Measurements from ENCODE around the gene MAML2.

MAML2 gene

GRCh38 chr11:96112192-96113128 is 230.5 kb downstream of the MAML2 start:
- TF ChIP-seq ZFX (IDR thresholded peaks at IDR 0.05; ENCODE audit: borderline replicate concordance), result no peak
- TF ChIP-seq, protein P1, sequence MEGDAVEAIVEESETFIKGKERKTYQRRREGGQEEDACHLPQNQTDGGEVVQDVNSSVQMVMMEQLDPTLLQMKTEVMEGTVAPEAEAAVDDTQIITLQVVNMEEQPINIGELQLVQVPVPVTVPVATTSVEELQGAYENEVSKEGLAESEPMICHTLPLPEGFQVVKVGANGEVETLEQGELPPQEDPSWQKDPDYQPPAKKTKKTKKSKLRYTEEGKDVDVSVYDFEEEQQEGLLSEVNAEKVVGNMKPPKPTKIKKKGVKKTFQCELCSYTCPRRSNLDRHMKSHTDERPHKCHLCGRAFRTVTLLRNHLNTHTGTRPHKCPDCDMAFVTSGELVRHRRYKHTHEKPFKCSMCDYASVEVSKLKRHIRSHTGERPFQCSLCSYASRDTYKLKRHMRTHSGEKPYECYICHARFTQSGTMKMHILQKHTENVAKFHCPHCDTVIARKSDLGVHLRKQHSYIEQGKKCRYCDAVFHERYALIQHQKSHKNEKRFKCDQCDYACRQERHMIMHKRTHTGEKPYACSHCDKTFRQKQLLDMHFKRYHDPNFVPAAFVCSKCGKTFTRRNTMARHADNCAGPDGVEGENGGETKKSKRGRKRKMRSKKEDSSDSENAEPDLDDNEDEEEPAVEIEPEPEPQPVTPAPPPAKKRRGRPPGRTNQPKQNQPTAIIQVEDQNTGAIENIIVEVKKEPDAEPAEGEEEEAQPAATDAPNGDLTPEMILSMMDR (IDR thresholded peaks at IDR 0.05), result no peak
- H3K27ac ChIP-seq, result no peak overlapping the region

- no peak overlapping the region for H3K27ac ChIP-seq
- TF ChIP-seq, protein P1 (IDR thresholded peaks at IDR 0.05), result no peak
- TF ChIP-seq ZFX (IDR thresholded peaks at IDR 0.05; ENCODE audit: borderline replicate concordance), result no peak
Observed at GRCh38 chr11:96111308-96111707, 231.7 kb downstream of the MAML2 start.

GRCh38 chr11:96110302-96110701 is 232.7 kb downstream of the MAML2 start:
- no peak overlapping the region for H3K27ac ChIP-seq
- no peak for TF ChIP-seq ZFX (IDR thresholded peaks at IDR 0.05; ENCODE audit: borderline replicate concordance)
- TF ChIP-seq, protein P1 (IDR thresholded peaks at IDR 0.05), result no peak

DNA sequence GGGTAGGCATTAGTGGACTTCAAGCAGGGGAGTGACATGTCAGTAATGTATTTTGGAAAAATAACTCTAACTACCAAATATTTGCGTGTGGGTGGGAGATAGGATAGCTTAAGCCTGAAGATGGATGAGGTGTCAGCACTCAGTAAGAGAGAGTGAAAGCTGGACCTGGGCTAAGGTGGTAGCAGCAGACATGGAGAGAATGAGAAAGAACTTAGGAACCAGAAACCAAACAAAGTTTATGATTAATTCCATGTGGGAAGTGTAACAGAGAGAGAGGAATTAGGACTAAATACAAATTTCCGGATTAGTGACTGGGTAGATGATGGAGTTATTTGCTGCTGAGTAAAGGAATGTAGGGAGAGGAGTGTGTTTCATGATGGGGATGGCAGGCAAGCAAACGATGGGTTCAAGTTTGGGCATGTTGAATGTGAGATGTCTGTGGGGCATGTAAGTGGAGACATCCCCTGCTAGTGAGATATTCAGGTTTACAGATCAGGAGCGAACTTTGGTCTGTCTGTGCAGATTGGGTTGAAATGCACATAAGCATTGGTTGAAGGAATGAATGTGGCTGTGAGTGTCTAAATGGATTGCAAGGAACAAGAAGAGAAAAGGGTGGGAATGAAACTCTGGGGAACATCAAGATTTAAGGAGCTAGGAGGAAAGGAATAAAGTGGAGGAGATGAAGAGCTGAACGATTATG is 233.5 kb downstream of the MAML2 start:
- no peak for TF ChIP-seq ZFX (IDR thresholded peaks at IDR 0.05; ENCODE audit: borderline replicate concordance)
- TF ChIP-seq, protein P1 (IDR thresholded peaks at IDR 0.05), result no peak
- H3K27ac ChIP-seq, result no peak overlapping the region

GRCh38 chr11:96107143-96107824 is 235.7 kb downstream of the MAML2 start:
- no peak for TF ChIP-seq ZFX (IDR thresholded peaks at IDR 0.05; ENCODE audit: borderline replicate concordance)
- TF ChIP-seq, protein P1 (IDR thresholded peaks at IDR 0.05), result no peak

DNA sequence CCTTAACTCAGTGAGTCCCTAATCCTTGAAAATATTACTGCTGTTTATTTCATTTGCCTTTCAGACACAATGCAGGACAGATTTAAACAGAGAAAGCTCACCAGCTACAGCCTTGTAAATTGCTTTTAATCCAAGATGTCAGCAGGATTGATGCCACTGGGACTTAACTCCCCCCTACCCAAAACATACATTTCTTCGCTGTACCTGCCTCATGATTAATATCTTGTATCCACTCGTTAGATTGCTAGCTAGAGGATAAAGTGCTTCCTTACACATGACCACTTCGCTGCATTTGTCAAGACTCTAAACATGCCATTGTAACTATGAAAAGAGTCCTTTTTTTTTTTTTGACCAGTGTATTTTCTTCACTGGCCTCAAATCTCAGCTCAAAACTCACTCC is 236.3 kb downstream of the MAML2 start:
- no peak overlapping the region for H3K27ac ChIP-seq
- no peak for TF ChIP-seq ZFX (IDR thresholded peaks at IDR 0.05; ENCODE audit: borderline replicate concordance)
- TF ChIP-seq, protein P1 (IDR thresholded peaks at IDR 0.05), result no peak

More at GRCh38 chr11:96107143-96107824, 235.7 kb downstream of the MAML2 start:
- no peak overlapping the region for H3K27ac ChIP-seq

Measured in 22Rv1 (cell line).